Neural progenitor cell (in vitro differentiated cells): ENCODE data around the gene IL13RA2. TPM values are rescaled to one million over a fixed set of nuclear protein-coding genes. Genes with fewer than 3 reads are reported as not detected.

Source experiments
- DNase-seq: peaks from one replicate; pipeline ENCODE4 v3.0.0-alpha.2; 2016; ENCODE audit warnings: low spot score
- H2AFZ ChIP-seq: fragments of 200-600 bp; sonication (generic); replicated peaks from 2 replicates; pipeline ENCODE4 v1.6.1; 2016; ENCODE audit warnings: antibody characterized with exemption
- H3F3A ChIP-seq: fragments of 200-600 bp; sonication (generic); 2 replicates; pipeline ENCODE4 v1.6.1; 2016; ENCODE audit warnings: antibody characterized with exemption, low read depth
- H3K27ac ChIP-seq: fragments of 200-600 bp; sonication (generic); 2 replicates; pipeline ENCODE4 v1.5.1; 2016; ENCODE audit warnings: mild to moderate bottlenecking
- H3K27me3 ChIP-seq: fragments of 200-600 bp; sonication (generic); 2 replicates; pipeline ENCODE4 v1.6.1; 2016; ENCODE audit warnings: mild to moderate bottlenecking, moderate library complexity
- H3K36me3 ChIP-seq: fragments of 200-600 bp; sonication (generic); 2 replicates; pipeline ENCODE4 v1.5.1; 2016
- H3K4me1 ChIP-seq: fragments of 200-600 bp; sonication (generic); 2 replicates; pipeline ENCODE4 v1.6.1; 2016; ENCODE audit warnings: mixed run types
- H3K4me2 ChIP-seq: fragments of 200-600 bp; sonication (generic); 2 replicates; pipeline ENCODE4 v1.6.1; 2016
- H3K4me3 ChIP-seq: fragments of 200-600 bp; sonication (generic); 2 replicates; pipeline ENCODE4 v1.5.1; 2016
- H3K79me2 ChIP-seq: fragments of 200-600 bp; sonication (generic); 2 replicates; pipeline ENCODE4 v1.6.1; 2016; ENCODE audit warnings: low read depth
- H3K9ac ChIP-seq: fragments of 200-600 bp; sonication (generic); 2 replicates; pipeline ENCODE4 v1.6.1; 2016
- H3K9me3 ChIP-seq: fragments of 200-600 bp; sonication (generic); 2 replicates; pipeline ENCODE4 v1.5.1; 2016; ENCODE audit warnings: low read depth
- H4K20me1 ChIP-seq: fragments of 200-600 bp; sonication (generic); 2 replicates; pipeline ENCODE4 v1.6.1; 2016; ENCODE audit warnings: low read depth
- H3K27ac Mint-ChIP-seq: 3 replicates; pipeline ENCODE4 v1.8.0; 2021; ENCODE audit warnings: mixed read lengths
- H3K27me3 Mint-ChIP-seq: 2 replicates; pipeline ENCODE4 v1.8.0; 2022; ENCODE audit warnings: low read depth, mild to moderate bottlenecking, inconsistent platforms, moderate library complexity, mixed read lengths; ENCODE audit not compliant: insufficient read depth
- H3K36me3 Mint-ChIP-seq: 3 replicates; pipeline ENCODE4 v1.8.0; 2021; ENCODE audit warnings: mixed read lengths
- H3K4me1 Mint-ChIP-seq: 3 replicates; pipeline ENCODE4 v1.8.0; 2021; ENCODE audit warnings: mixed read lengths
- H3K4me3 Mint-ChIP-seq: 3 replicates; pipeline ENCODE4 v1.8.0; 2021; ENCODE audit warnings: mild to moderate bottlenecking, moderate library complexity, mixed read lengths
- H3K9me3 Mint-ChIP-seq: 3 replicates; pipeline ENCODE4 v1.8.0; 2020; ENCODE audit warnings: mixed read lengths
- EZH2 ChIP-seq: fragments of 200-600 bp; sonication (generic); IDR thresholded peaks from 2 replicates; pipeline ENCODE4 v1.6.1; 2017; ENCODE audit warnings: antibody characterized with exemption, mild to moderate bottlenecking, moderate library complexity
- EZH2phosphoT487 ChIP-seq: fragments of 200-600 bp; sonication (generic); IDR thresholded peaks from 2 replicates; pipeline ENCODE4 v1.6.1; 2017; ENCODE audit warnings: antibody characterized with exemption
- small RNA-seq: library from RNA; depleted of rRNA; stranded (forward); fragments of <200 nt; gene quantifications from one replicate; pipeline ENCODE3, GENCODE V24; 2015
- total RNA-seq: library from RNA; depleted of rRNA; stranded (reverse); fragments of >200 nt; gene quantifications from 2 replicates; pipeline ENCODE4 v1.2.3, GENCODE V29; 2015; ENCODE audit warnings: low replicate concordance
- TF ChIP-seq, protein P1 (sequence below): fragments of 200-600 bp; sonication (generic); IDR thresholded peaks from 2 replicates; pipeline ENCODE4 v1.5.1; 2017; ENCODE audit warnings: antibody characterized with exemption, mild to moderate bottlenecking

Gene IL13RA2
- total RNA-seq, 1 donor from 2014 or later: not detected

DNA sequence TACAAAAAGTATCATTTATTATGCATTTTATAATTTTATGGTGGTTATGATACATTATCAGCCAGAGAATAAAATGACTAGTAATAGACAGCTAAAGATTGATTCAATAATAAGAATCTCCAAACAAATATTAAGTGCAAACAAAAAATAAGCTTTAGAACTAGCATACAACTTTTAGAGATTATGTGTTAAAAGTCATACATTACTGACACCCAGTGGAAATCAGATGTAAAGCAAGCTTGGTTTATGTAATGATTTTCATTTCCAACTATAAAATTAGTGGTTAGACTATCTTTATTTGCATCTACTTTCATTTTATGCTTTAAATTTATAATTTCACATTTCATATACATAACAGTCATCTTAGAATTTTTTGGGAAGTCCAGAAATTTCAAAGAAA is 57.7 kb downstream of the IL13RA2 start:
- no peaks in the 10 kb centered on the region for H3K36me3 ChIP-seq
- Mint-ChIP-seq H3K4me3 (no peak overlapping the region), H3K9me3 (no peaks in the 10 kb centered on the region), H3K36me3 (no peaks in the 10 kb centered on the region), H3K27ac (no peak overlapping the region), H3K27me3 (no peaks in the 10 kb centered on the region), H3K4me1 (no peaks in the 10 kb centered on the region)
- H3F3A ChIP-seq: no peaks in the 10 kb centered on the region
- no peak overlapping the region for H2AFZ ChIP-seq
- H4K20me1 ChIP-seq: no peaks in the 10 kb centered on the region
- no peaks in the 10 kb centered on the region for H3K27me3 ChIP-seq
- H3K27ac ChIP-seq: no peak overlapping the region
- no peak overlapping the region for H3K9ac ChIP-seq
- no peaks in the 10 kb centered on the region for H3K4me1 ChIP-seq
- H3K4me2 ChIP-seq: no peak overlapping the region
- DNase-seq: peak; percentile 9
- no peaks in the 10 kb centered on the region for H3K79me2 ChIP-seq
- TF ChIP-seq EZH2 (no peak), EZH2phosphoT487 (no peak)
- TF ChIP-seq, protein P1, sequence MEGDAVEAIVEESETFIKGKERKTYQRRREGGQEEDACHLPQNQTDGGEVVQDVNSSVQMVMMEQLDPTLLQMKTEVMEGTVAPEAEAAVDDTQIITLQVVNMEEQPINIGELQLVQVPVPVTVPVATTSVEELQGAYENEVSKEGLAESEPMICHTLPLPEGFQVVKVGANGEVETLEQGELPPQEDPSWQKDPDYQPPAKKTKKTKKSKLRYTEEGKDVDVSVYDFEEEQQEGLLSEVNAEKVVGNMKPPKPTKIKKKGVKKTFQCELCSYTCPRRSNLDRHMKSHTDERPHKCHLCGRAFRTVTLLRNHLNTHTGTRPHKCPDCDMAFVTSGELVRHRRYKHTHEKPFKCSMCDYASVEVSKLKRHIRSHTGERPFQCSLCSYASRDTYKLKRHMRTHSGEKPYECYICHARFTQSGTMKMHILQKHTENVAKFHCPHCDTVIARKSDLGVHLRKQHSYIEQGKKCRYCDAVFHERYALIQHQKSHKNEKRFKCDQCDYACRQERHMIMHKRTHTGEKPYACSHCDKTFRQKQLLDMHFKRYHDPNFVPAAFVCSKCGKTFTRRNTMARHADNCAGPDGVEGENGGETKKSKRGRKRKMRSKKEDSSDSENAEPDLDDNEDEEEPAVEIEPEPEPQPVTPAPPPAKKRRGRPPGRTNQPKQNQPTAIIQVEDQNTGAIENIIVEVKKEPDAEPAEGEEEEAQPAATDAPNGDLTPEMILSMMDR: peak; percentile 79
- H3K4me3 ChIP-seq: no peak overlapping the region
- H3K9me3 ChIP-seq: no peaks in the 10 kb centered on the region

Small RNAs within 50 kb of the gene (small RNA-seq; reads per million reads assigned to genes)
- not detected for gene RNU6-648P

Other genes with a start within 250 kb of the IL13RA2 start
- not detected in 2 replicates for gene RBMXL3, start 171.8 kb upstream of the IL13RA2 start, total RNA-seq
- gene LRCH2, start 216.5 kb upstream of the IL13RA2 start, total RNA-seq: 18.1 and 24.9 TPM in 2 replicates